NCI-H2171 (cell line): ENCODE results near the gene PLEKHO2.

Experiments used
- DNase-seq: peaks from one replicate; lab custom pipeline; 2025; lab: John Stamatoyannopoulos, UW

The PLEKHO2 gene

DNA sequence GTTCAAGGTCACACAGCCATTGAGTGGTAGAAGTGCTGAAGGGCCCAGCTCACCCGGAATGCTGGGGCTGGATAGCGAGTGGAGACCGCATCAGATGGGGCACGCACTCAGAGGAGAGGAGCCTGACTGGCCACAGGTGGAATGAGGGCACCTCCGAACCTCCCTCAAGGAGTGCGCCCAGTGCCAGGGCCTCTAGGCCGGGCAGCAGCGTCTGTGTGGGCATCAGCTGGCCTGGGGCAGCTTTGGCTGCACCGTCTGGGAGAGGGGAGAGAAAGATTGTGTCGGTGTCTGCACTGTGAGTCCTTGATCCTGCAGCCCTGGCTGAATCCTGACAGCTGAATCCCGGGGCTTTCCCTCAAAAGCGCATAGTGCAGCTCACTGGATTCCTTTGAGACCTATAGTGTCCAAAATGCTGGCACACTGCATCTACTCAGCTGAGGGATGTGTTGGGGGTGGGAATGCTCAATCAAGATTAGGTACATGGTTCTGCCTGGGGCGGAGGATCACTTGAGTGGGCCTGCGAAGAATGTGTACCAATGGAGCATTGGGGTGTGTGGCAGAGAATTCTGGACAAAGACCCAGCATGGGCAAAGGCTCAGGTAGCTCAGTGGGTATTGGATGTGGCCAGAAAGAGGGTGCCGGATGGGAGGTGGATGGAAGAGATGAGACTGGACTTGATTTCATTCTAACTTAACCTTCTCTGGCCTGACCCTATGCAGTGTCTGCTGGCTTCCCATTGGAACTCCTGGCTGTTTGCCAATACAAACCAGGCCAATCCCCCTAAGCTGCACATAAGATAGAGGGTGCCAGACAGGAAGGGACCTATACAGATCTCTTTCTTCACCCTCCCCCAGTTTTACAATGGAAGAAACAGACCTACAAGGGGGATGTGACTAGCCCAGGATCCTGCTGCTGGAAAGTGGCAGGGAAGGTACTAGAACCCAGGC lies 70.9 kb downstream of the PLEKHO2 start:
- DNase-seq = no peak

DNA sequence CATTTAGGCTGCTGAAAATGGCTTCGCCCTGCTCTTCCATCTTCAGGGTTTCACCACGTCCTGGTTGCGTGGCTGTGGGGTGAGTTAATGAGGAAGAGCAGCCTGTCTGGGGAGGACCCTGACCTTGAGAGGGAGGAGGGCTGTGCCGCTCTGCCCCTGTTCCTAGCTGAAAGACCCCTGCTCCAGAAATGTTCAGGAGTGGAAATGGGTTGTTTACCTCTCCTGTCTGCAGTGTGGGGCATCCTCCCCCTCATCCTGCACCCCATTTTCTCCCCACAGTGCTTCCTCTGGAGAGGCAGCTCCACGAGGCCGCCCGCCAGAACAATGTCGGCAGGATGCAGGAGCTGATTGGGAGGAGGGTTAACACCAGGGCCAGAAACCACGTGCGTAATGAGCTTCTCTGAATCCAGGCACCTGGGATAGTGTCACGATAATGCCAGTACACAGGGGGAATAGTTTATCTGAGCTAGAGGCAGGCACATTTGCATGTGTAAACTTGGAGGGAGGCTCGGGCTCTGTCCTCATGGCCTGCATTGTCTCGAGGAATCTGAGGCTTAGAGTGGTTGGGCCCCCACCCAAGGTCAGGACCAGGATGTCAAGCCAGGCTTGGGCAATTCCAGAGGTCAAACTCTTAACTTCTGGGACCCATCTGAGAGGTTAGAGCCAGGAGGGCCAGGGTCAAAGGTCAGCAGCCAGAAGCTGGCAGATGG lies 74.0 kb downstream of the PLEKHO2 start:
- DNase-seq = no peak

- no peak for DNase-seq
Measured at GRCh38 chr15:64916365-64916764, 74.7 kb downstream of the PLEKHO2 start.

DNA sequence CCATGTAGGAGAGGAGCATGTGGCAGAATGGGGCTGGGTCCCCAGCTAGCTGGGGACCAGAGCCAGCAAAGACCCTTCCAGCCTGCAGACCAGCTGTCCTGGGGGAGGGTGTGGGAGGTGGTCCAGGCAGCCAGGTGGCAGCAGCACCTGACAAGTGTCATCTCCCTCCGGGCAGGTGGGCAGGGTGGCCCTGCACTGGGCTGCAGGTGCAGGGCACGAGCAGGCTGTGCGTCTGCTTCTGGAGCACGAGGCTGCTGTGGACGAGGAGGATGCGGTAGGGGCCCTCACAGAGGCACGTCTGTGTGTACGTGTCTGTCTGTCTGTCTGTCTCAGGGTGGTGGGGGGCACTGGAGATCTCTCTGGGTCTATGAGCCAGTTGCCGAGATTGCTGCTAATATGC lies 75.5 kb downstream of the PLEKHO2 start:
- DNase-seq = no peak
